Neuronal stem cell (in vitro differentiated cells): ENCODE measurements around the gene ATP6V1B1.
"Not testable (repeated sequence)": the region's sequence is repeated elsewhere in the genome, so short reads cannot be mapped to it uniquely, and the experiment has no call there.

Experiments
- DNase-seq: peaks from one replicate; pipeline ENCODE4 v3.0.0-alpha.2; 2013; ENCODE audit warnings: low spot score
- H2AFZ ChIP-seq: one replicate; pipeline ENCODE4 v1.6.1; 2013; ENCODE audit warnings: mild to moderate bottlenecking, low read length, inconsistent platforms
- H2AK5ac ChIP-seq: 2 replicates; pipeline ENCODE4 v1.6.1; 2013; ENCODE audit warnings: low read depth, mild to moderate bottlenecking, inconsistent platforms, low read length, moderate library complexity, mixed read lengths
- H2BK120ac ChIP-seq: 2 replicates; pipeline ENCODE4 v1.6.1; 2013; ENCODE audit warnings: low read depth, mild to moderate bottlenecking, inconsistent platforms, low read length, moderate library complexity, mixed read lengths
- H2BK12ac ChIP-seq: one replicate; pipeline ENCODE4 v1.6.1; 2013; ENCODE audit warnings: low read length, inconsistent platforms
- H2BK15ac ChIP-seq: 2 replicates; pipeline ENCODE4 v1.6.1; 2013; ENCODE audit warnings: mild to moderate bottlenecking, low read length, inconsistent platforms, mixed read lengths
- H2BK5ac ChIP-seq: one replicate; pipeline ENCODE4 v1.6.1; 2013; ENCODE audit warnings: inconsistent platforms, mild to moderate bottlenecking, low read length, moderate library complexity
- H3K14ac ChIP-seq: one replicate; pipeline ENCODE4 v1.6.1; 2013; ENCODE audit warnings: low read length, inconsistent platforms
- H3K18ac ChIP-seq: 2 replicates; pipeline ENCODE4 v1.6.1; 2013; ENCODE audit warnings: low read length, inconsistent platforms
- H3K23ac ChIP-seq: 2 replicates; pipeline ENCODE4 v1.6.1; 2013; ENCODE audit warnings: low read depth, mild to moderate bottlenecking, mixed read lengths, low read length, inconsistent platforms; ENCODE audit not compliant: poor library complexity
- H3K27ac ChIP-seq: replicated peaks from 3 replicates; pipeline ENCODE4 v1.5.1; 2013; ENCODE audit warnings: low read length, inconsistent platforms
- H3K27me3 ChIP-seq, 3 experiments: 2 replicates each; pipeline ENCODE4 v1.6.1; 2013; ENCODE audit warnings: low read length in 3 of 3, mild to moderate bottlenecking in 2 of 3, inconsistent platforms in 1 of 3, low read depth in 1 of 3, mixed read lengths in 1 of 3, moderate library complexity in 1 of 3; ENCODE audit not compliant: control insufficient read depth in 3 of 3, insufficient read depth in 3 of 3
- H3K36me3 ChIP-seq, 2 donors: replicated peaks in 1 of 2; 2 replicates each; pipeline ENCODE4 v1.6.1; 2013; ENCODE audit warnings: low read length in 2 of 2; ENCODE audit not compliant: control insufficient read depth in 2 of 2, insufficient read depth in 2 of 2
- H3K4ac ChIP-seq: 2 replicates; pipeline ENCODE4 v1.6.1; 2013; ENCODE audit warnings: inconsistent platforms, mild to moderate bottlenecking, low read length, moderate library complexity
- H3K4me1 ChIP-seq, 2 donors: 1 replicate in 1 of 2; 2 replicates in 1 of 2; pipeline ENCODE4 v1.6.1; 2013; ENCODE audit warnings: low read length in 2 of 2, low read depth in 1 of 2; ENCODE audit not compliant: control insufficient read depth in 2 of 2, insufficient read depth in 1 of 2
- H3K4me2 ChIP-seq: one replicate; pipeline ENCODE4 v1.6.1; 2013; ENCODE audit warnings: mild to moderate bottlenecking, low read length, inconsistent platforms; ENCODE audit not compliant: insufficient read depth, poor library complexity, severe bottlenecking
- H3K4me3 ChIP-seq, 2 donors: 2 replicates each; pipeline ENCODE4 v1.5.1; 2013; ENCODE audit warnings: low read length in 2 of 2, mild to moderate bottlenecking in 2 of 2, inconsistent platforms in 1 of 2, moderate library complexity in 1 of 2
- H3K79me1 ChIP-seq: one replicate; pipeline ENCODE4 v1.6.1; 2013; ENCODE audit warnings: low read depth, mild to moderate bottlenecking, inconsistent platforms, low read length, moderate library complexity
- H3K9ac ChIP-seq: one replicate; pipeline ENCODE4 v1.6.1; 2013; ENCODE audit warnings: mild to moderate bottlenecking, low read depth, low read length, inconsistent platforms; ENCODE audit not compliant: poor library complexity
- H3K9me3 ChIP-seq, 2 donors: replicated peaks in 1 of 2; 2 replicates each; pipeline versions ENCODE3 to v1.6.1; 2013; ENCODE audit warnings: low read length in 2 of 2, mild to moderate bottlenecking in 2 of 2, inconsistent platforms in 1 of 2, low read depth in 1 of 2, mixed read lengths in 1 of 2, moderate library complexity in 1 of 2; ENCODE audit not compliant: control insufficient read depth in 2 of 2, insufficient read depth in 1 of 2
- H4K8ac ChIP-seq: one replicate; pipeline ENCODE4 v1.6.1; 2013; ENCODE audit warnings: low read depth, mild to moderate bottlenecking, inconsistent platforms, low read length, moderate library complexity
- H4K91ac ChIP-seq: one replicate; pipeline ENCODE4 v1.6.1; 2013; ENCODE audit warnings: low read length, low read depth, mild to moderate bottlenecking, inconsistent platforms; ENCODE audit not compliant: poor library complexity
- WGBS, 2 donors: extraction: QIAGEN DNeasy Blood & Tissue Kit; methylation state at CpG; one replicate each; pipeline ENCODE4 v1.1.7; 2013; ENCODE audit warnings: missing lambda C conversion rate in 2 of 2, mixed read lengths in 1 of 2; ENCODE audit not compliant: insufficient read length in 2 of 2, insufficient replicate concordance in 1 of 2; ENCODE audit errors: extremely low coverage in 2 of 2; 5-methylcytosine and 5-hydroxymethylcytosine counted together

Gene ATP6V1B1

DNA sequence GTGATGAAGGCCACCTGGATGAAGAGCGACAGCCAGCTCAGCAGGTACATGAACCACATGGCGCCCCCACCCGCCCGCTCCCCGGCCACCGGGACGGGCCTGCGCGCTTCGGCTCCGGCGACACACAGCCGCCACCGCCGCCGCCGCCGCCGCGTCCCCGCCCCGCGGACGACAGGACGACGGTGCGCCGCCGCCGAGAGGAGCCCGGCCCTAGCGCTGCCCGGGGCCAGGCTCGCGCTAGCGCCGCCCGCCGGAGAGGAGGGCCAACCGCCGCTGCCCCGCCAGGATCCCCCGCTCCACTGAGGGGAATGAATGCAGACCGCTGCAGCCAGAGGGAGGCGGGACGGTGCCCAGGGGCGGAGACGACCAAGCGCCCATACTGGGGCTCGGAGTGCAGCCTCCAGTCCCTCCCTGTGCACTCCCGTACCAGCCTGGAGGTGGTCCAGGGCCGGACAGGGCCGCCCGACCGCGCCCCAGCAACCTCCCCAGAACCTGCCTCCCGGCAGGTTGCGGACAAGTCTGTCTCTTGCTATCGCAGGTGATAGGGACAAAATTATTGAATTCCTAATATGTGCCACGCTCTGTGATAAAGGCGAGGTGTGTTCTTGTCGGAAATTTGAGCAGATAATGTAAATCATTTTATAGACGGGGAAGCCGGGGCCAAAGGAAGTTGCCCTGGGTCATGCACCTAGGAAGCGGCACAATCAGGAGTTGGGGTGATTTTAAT is 59.2 kb downstream of the ATP6V1B1 start, which contains the start of gene TEX261:
Gene TEX261, minus strand, starts transcription at position 175 of the 727 bp plus-strand sequence. Its CDS starts 116 bp downstream, at position 59.
- H3K9me3 ChIP-seq: no peaks in the 10 kb centered on the region
- peak within 1 kb of the TSS; percentile 83 to 97 for H3K4me3 ChIP-seq
- peaks cover 7 to 25% of the 10 kb centered on the region in 2 donors for H3K36me3 ChIP-seq
- H3K4me1 ChIP-seq: peaks cover 3 to 10% of the 10 kb centered on the region in 2 donors
- H3K9ac ChIP-seq: peak within 1 kb of the TSS; percentile 96
- peak within 1 kb of the TSS; percentile 97 for H2AFZ ChIP-seq
- H2BK5ac ChIP-seq: peak within 1 kb of the TSS; percentile 68
- H3K27ac ChIP-seq: no peak within 1 kb of the TSS
- DNase-seq: peak; percentile 84
- peak within 1 kb of the TSS; percentile 100 for H3K18ac ChIP-seq
- H3K4me2 ChIP-seq: peak within 1 kb of the TSS; percentile 98
- peak within 1 kb of the TSS; percentile 1 for H2BK120ac ChIP-seq
- no peak within 1 kb of the TSS for H4K91ac ChIP-seq
- no CpG with 5 or more reads among the region's 65 CpGs for WGBS, 2 donors
- peak within 1 kb of the TSS; percentile 31 for H4K8ac ChIP-seq
- H2AK5ac ChIP-seq: peak within 1 kb of the TSS; percentile 53
- peak within 1 kb of the TSS; percentile 95 for H3K23ac ChIP-seq
- H2BK15ac ChIP-seq: peak within 1 kb of the TSS; percentile 39
- H3K4ac ChIP-seq: no peak within 1 kb of the TSS
- H3K14ac ChIP-seq: peak within 1 kb of the TSS; percentile 86
- no peak within 1 kb of the TSS for H2BK12ac ChIP-seq
- H3K79me1 ChIP-seq: peaks cover 12% of the 10 kb centered on the region
- peaks cover 0 to 3% (median 0%) of the 10 kb centered on the region in 3 experiments for H3K27me3 ChIP-seq

DNA sequence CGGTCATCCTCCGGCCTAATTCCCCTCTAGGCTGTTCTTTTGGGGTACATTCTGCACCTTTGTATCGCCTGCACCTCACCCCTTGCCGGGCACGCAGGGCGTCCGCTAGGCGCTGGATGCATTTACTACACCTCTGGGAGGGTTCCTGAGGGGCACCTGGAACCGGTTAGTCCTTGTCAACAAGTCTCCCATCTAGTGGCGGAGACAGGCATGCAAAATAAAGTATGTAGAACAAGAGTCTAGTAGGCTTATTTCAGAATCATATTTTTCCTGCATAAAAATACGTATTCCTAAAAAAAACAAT is 59.7 kb downstream of the ATP6V1B1 start:
- peak; percentile 21 for DNase-seq
- no peak overlapping the region for H4K91ac ChIP-seq
- no peak overlapping the region for H2BK5ac ChIP-seq
- H3K23ac ChIP-seq: no peak overlapping the region
- H3K4me3 ChIP-seq: peak overlapping the region; percentile 83 to 86
- H3K18ac ChIP-seq: peak overlapping the region; percentile 81
- peak overlapping the region; percentile 1 for H2BK120ac ChIP-seq
- H4K8ac ChIP-seq: no peak overlapping the region
- peaks cover 0 to 3% (median 0%) of the 10 kb centered on the region in 3 experiments for H3K27me3 ChIP-seq
- H3K4me2 ChIP-seq: peak overlapping the region; percentile 96
- no peak overlapping the region for H3K14ac ChIP-seq
- H3K27ac ChIP-seq: no peak overlapping the region
- peaks cover 12% of the 10 kb centered on the region for H3K79me1 ChIP-seq
- peaks cover 3 to 10% of the 10 kb centered on the region in 2 donors for H3K4me1 ChIP-seq
- no peak overlapping the region for H3K4ac ChIP-seq
- no CpG with 5 or more reads among the region's 11 CpGs for WGBS, 2 donors
- peak overlapping the region; percentile 14 for H2AK5ac ChIP-seq
- H2BK12ac ChIP-seq: no peak overlapping the region
- peak overlapping the region; percentile 97 for H2AFZ ChIP-seq
- H3K9ac ChIP-seq: no peak overlapping the region
- H3K36me3 ChIP-seq: peaks cover 7 to 20% of the 10 kb centered on the region in 2 donors
- H2BK15ac ChIP-seq: no peak overlapping the region
- no peaks in the 10 kb centered on the region for H3K9me3 ChIP-seq

DNA sequence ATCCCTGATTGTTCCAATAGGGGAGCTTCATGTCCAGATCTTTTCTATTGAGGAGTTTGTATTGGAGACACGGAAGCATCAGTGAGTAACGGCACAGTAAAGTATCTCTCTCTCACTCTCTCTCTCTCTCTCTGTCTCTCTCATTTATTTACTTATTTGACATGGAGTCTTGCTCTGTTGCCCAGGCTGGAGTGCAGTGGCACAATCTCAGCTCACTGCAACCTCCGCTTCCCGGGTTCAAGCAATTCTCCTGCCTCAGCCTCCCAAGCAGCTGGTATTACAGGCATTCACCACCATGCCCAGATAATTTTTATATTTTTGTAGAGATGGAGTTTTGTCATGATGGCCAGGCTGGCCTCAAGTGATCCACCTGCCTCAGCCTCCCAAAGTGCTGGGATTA is 63.2 kb downstream of the ATP6V1B1 start:
- not testable (repeated sequence) for H3K23ac ChIP-seq, H2BK5ac ChIP-seq, H4K91ac ChIP-seq, H2BK120ac ChIP-seq, DNase-seq, H4K8ac ChIP-seq, H3K4me3 ChIP-seq, H2AFZ ChIP-seq, H3K27ac ChIP-seq, H3K9ac ChIP-seq, H3K79me1 ChIP-seq, H3K27me3 ChIP-seq, H3K9me3 ChIP-seq, H3K18ac ChIP-seq, H3K36me3 ChIP-seq, H2AK5ac ChIP-seq, H3K4me2 ChIP-seq, H2BK12ac ChIP-seq, H3K4ac ChIP-seq, H3K14ac ChIP-seq, H2BK15ac ChIP-seq
- peaks cover 15% of the 10 kb centered on the region in 2 donors for H3K4me1 ChIP-seq
- no CpG with 5 or more reads among the region's 4 CpGs for WGBS, 2 donors

DNA sequence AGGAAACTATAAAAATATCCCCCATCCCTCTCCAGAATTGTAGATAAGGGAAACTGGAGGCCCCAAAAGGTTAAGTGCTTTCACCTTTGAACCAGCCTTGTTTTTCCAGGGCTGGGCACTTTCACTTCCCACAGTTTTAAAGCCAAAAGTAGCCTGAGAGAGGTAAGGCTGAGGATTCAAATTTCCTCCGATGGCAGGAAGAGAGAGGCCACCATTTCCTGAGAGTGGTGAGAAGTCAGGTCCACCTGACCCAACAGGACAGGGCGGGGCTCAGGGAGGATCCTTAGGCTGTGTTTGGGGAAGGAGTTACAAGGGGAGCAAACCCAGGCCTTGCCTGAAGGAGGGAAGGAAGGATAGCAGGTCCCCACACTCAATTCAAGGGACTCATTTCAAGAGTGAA is 63.7 kb downstream of the ATP6V1B1 start:
- no peak overlapping the region for H4K8ac ChIP-seq
- no peak overlapping the region for H3K4me2 ChIP-seq
- no peak overlapping the region for H2AK5ac ChIP-seq
- H3K18ac ChIP-seq: no peak overlapping the region
- no peak overlapping the region for H3K4ac ChIP-seq
- no peak overlapping the region for H3K23ac ChIP-seq
- no peak overlapping the region for H3K27ac ChIP-seq
- H2BK15ac ChIP-seq: no peak overlapping the region
- H2BK5ac ChIP-seq: no peak overlapping the region
- no peak overlapping the region for H3K9ac ChIP-seq
- no CpG with 5 or more reads among the region's 2 CpGs for WGBS, 2 donors
- H3K14ac ChIP-seq: no peak overlapping the region
- no peaks in the 10 kb centered on the region for H3K36me3 ChIP-seq
- H4K91ac ChIP-seq: no peak overlapping the region
- peaks cover 12 to 15% of the 10 kb centered on the region in 2 donors for H3K4me1 ChIP-seq
- H3K27me3 ChIP-seq: peaks cover 0 to 6% (median 0%) of the 10 kb centered on the region in 3 experiments
- DNase-seq: no peak
- peaks cover 2% of the 10 kb centered on the region for H3K79me1 ChIP-seq
- H3K9me3 ChIP-seq: no peaks in the 10 kb centered on the region
- H3K4me3 ChIP-seq: no peak overlapping the region
- no peak overlapping the region for H2BK12ac ChIP-seq
- H2AFZ ChIP-seq: no peak overlapping the region
- no peak overlapping the region for H2BK120ac ChIP-seq
